ENCODE measurements around the gene CCDC134.
"Not testable (repeated sequence)": the region's sequence is repeated elsewhere in the genome, so short reads cannot be mapped to it uniquely, and the experiment has no call there.

The CCDC134 gene

DNA sequence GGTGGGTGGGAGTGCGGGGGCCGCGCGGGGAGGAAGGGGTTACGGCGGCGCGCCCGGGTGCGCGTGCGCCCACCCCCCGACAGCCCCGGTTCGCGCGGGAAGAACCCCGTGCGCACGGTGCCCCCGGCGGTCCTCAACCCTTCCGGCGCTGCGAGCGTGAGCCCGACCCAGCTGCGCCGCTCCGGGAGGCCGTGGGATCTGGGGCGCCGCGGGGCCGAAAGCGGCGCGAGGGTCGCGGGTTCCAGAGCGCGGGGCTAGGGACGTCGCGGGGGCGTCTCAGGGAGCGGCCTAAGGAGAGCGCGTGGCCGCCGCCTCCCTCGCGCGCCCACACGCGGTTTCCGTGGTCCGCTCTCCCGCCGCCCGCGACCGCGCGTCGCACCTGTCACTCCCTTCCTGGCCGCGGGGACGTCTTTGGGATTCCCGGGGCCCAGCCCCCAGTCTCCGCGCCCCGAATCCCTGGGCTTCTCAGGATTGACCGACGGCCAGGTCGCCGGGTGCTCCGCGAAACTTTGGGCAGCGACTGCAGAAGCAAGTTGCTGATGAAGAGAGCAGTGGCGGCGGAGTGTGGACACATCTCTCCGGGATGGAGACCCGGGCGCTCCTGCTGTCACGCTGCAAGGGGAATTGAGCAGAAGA is 33.0 kb downstream of the CCDC134 start:
- peak overlapping the region; percentile 71 for H3K4me3 ChIP-seq (ENCODE audit: low read depth, low read length)
- TF ChIP-seq, protein P1, sequence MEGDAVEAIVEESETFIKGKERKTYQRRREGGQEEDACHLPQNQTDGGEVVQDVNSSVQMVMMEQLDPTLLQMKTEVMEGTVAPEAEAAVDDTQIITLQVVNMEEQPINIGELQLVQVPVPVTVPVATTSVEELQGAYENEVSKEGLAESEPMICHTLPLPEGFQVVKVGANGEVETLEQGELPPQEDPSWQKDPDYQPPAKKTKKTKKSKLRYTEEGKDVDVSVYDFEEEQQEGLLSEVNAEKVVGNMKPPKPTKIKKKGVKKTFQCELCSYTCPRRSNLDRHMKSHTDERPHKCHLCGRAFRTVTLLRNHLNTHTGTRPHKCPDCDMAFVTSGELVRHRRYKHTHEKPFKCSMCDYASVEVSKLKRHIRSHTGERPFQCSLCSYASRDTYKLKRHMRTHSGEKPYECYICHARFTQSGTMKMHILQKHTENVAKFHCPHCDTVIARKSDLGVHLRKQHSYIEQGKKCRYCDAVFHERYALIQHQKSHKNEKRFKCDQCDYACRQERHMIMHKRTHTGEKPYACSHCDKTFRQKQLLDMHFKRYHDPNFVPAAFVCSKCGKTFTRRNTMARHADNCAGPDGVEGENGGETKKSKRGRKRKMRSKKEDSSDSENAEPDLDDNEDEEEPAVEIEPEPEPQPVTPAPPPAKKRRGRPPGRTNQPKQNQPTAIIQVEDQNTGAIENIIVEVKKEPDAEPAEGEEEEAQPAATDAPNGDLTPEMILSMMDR (IDR thresholded peaks at IDR 0.05; ENCODE audit: low read depth, low read length, missing control alignments), result no peak
- DNase-seq (ENCODE audit: low read depth), result no peak

DNA sequence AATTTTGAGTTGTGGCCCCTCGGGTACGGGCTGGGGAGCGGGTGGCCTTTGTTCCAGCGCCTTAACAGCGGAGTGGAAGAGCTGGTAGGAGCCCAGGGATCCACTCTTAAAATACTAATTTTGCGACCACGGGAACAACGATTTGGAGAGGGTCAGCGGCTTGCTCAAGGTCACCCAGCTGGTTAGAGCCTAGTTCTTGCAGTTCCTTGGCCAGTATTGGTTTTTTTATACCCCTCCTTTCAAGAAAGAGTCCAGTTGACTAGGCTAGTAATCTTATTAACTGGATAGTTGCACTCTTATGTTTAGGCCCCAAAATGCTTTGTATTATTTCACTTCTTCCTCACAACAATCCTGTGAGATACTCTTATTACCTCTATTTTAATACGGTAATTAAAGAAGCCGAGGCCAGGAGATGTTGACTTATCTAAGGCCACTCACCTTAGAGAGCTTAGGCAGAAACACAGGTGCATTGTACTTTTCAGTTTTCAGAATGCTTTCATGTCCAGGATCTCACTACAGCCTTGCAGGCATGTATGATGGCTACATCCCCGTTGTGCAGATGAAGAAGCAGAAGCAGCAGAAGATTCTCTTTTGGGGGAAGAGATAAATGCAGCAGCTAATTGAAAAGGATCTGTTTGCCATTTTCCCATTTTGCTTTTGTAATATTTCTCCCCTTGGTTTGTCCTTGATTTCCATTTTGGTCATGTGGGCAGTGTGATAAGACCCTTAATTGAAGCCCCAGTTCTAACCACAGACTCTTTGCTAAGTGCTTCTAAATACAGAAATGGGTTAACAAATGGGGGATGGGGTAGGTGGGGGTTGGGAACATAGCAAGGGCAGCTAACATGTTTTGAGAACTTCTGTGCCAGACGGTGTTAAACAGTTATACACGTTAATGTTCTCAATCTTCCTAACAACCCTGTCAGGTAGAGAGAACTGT is 33.8 kb downstream of the CCDC134 start:
- DNase-seq (ENCODE audit: low read depth), result no peak
- TF ChIP-seq, protein P1 (IDR thresholded peaks at IDR 0.05; ENCODE audit: low read depth, low read length, missing control alignments), result no peak
- peak overlapping the region; percentile 71 for H3K4me3 ChIP-seq (ENCODE audit: low read depth, low read length)

DNA sequence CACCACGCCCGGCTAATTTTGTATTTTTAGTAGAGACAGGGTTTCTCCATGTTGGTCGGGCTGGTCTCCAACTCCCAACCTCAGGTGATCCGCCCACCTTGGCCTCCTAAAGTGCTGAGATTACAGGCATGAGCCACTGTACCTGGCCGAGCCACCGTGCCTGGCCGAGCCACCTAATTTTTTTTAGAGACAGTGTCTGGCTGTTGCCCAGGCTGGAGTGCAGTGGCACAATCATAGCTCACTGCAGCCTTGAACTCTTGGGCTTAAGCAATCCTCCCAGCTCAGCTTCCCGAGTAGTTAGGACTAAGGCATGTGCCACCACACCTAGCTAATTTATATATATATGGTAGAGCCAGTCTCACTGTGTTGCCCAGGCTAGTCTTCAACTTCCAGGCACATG is 35.0 kb downstream of the CCDC134 start:
- not testable (repeated sequence) for H3K4me3 ChIP-seq (ENCODE audit: low read depth, low read length); DNase-seq (ENCODE audit: low read depth)

DNA sequence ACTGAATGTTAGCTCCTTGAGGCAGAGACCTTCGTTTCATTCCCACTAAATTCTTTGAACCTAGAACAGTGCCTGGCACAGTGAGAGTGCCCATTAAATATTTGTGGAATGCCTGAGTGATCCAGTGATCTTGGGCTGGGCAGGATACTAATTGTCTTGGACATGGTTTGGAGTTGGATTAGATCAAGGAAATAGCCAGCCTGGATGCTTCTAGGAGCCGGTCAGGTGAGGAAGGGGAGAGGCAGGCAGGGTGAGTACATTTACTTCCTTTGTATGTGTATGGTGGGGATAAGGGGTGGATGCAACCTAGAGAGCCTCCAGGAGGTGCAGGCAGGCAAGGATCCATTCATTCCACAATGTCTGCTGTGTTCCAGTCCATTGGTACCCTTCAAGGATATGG is 36.1 kb downstream of the CCDC134 start:
- DNase-seq (ENCODE audit: low read depth), result no peak
- TF ChIP-seq, protein P1 (IDR thresholded peaks at IDR 0.05; ENCODE audit: low read depth, low read length, missing control alignments), result no peak
- H3K4me3 ChIP-seq (ENCODE audit: low read depth, low read length), result no peak overlapping the region

DNA sequence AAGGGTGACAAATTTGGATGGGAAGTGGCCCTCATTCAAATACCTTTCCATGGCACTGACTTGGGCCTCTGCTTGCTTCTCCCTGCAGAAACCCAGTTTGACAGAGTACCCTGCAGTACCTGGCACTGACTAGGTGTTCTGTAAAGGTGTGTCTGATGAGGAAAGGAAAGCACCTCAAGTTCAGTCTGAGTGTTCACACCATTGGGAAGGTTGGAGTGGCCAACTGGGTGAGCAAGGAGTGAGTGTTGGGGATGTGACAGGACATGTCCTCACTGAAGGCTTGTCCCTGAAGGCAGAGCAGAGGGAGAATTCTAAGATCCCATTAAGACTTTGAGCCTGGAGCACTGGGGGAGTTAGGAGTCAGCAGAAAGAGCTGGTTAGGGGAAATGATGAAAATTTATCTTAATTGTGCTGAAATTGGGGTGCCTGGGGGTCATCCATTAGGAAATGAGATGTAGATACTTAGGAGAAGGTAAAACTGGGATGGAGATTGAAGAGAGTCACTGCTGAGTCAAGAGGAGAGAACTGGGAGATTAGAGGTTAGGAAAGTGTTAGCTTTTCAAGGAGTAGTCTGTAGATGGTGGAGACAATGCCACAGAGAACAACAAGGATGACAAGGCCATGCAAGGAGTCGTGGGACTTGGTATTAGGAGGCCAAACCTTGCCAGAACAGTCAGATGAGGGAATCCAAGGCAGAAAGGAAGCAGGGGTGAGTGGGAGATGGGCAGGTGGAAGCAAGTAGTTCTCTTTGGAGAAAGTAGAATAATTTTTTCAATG is 38.6 kb downstream of the CCDC134 start:
- TF ChIP-seq, protein P1 (IDR thresholded peaks at IDR 0.05; ENCODE audit: low read depth, low read length, missing control alignments), result no peak
- no peak overlapping the region for H3K4me3 ChIP-seq (ENCODE audit: low read depth, low read length)
- no peak for DNase-seq (ENCODE audit: low read depth)

DNA sequence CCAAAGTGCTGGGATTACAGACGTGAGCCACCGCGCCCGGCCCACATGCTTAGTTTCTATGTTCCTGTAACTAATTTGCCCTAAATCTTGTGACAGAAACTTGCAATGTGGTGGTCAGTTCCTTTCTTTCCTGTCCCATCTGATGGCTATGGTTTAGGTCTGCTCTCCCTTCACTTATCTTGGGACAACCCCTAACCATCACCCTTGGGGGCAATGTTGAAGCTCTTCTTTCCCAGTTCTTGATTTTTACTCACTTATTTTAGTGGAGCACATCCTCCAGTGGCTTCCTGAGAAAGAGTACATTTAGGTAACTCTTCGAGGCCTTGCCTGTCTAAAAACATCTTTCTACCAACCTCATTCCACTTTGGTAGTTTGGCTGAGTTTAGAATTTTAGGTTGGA is 39.7 kb downstream of the CCDC134 start:
- no peak for DNase-seq (ENCODE audit: low read depth)
- TF ChIP-seq, protein P1 (IDR thresholded peaks at IDR 0.05; ENCODE audit: low read depth, low read length, missing control alignments), result no peak
- no peak overlapping the region for H3K4me3 ChIP-seq (ENCODE audit: low read depth, low read length)
